Kidney (tissue), 14 donors: ENCODE results near the gene MEI1. TPM values are rescaled to one million over a fixed set of nuclear protein-coding genes. Genes with fewer than 3 reads are reported as not detected.

Experiments
- DNase-seq, 5 donors: peaks; one replicate each; pipeline ENCODE4 v3.0.0-alpha.2; 2013 to 2020
- FAIRE-seq: peaks from 2 replicates; lab custom pipeline; 2012; peaks lifted over from hg19 to GRCh38; lab: Jason Lieb, UNC
- H3K27ac ChIP-seq, 2 donors: one replicate each; pipeline ENCODE4 v1.7.0; 2013; ENCODE audit warnings: low read depth in 2 of 2, low read length in 2 of 2, inconsistent platforms in 1 of 2
- H3K27me3 ChIP-seq: one replicate; pipeline ENCODE4 v1.7.1; 2013; ENCODE audit warnings: low read length, inconsistent platforms; ENCODE audit not compliant: control insufficient read depth, insufficient read depth
- H3K36me3 ChIP-seq, 3 donors: one replicate each; pipeline versions ENCODE4 v1.7.0 to v1.7.1; 2013; ENCODE audit warnings: low read length in 3 of 3, control low read depth in 1 of 3, inconsistent platforms in 1 of 3; ENCODE audit not compliant: insufficient read depth in 3 of 3, control insufficient read depth in 2 of 3
- H3K4me1 ChIP-seq, 3 donors: one replicate each; pipeline versions ENCODE4 v1.7.0 to v1.7.1; 2013; ENCODE audit warnings: low read length in 3 of 3, inconsistent platforms in 1 of 3, low read depth in 1 of 3; ENCODE audit not compliant: control insufficient read depth in 2 of 3, insufficient read depth in 2 of 3
- H3K4me3 ChIP-seq, 3 donors: one replicate each; pipeline versions ENCODE4 v1.7.0 to v1.8.1; 2013; ENCODE audit warnings: low read length in 3 of 3, control low read depth in 1 of 3, inconsistent platforms in 1 of 3
- H3K9ac ChIP-seq, 3 donors: one replicate each; pipeline versions ENCODE4 v1.7.0 to v1.7.1; 2013; ENCODE audit warnings: low read length in 3 of 3, control low read depth in 1 of 3, inconsistent platforms in 1 of 3
- H3K9me3 ChIP-seq, 3 donors: one replicate each; pipeline versions ENCODE4 v1.7.0 to v1.7.1; 2013; ENCODE audit warnings: low read length in 3 of 3, control low read depth in 1 of 3, inconsistent platforms in 1 of 3; ENCODE audit not compliant: control insufficient read depth in 2 of 3, insufficient read depth in 1 of 3
- CTCF ChIP-seq: IDR thresholded peaks from 3 replicates; pipeline ENCODE4 v1.5.1; 2012; ENCODE audit warnings: mild to moderate bottlenecking, moderate library complexity, borderline replicate concordance; ENCODE audit not compliant: insufficient read depth; ENCODE audit errors: extremely low read depth
- intact Hi-C: fragments of 100-400 bp; cut with DNase I; formaldehyde crosslinking; loops from one replicate; pipeline ENCODE4 v1.11.1; 2022
- polyA plus RNA-seq: library from polyadenylated mRNA; stranded (reverse); fragments of 350-450 nt; fragmentation: Illumina TruSeq; extraction: RNeasy Lipid Tissue Mini Kit (QIAGEN cat#74804); gene quantifications from one replicate; pipeline ENCODE4 v1.2.3, GENCODE V29; 2014; ENCODE audit warnings: low read depth, low replicate concordance; ENCODE audit not compliant: insufficient read depth
- total RNA-seq: library from RNA; stranded (reverse); fragmentation: NEBNext Ultra II Directional; extraction: Animal tissue kit (Norgen Biotek cat#: 25700); gene quantifications from one replicate; pipeline ENCODE4 v1.2.1, GENCODE V29; 2021
- donor health status: control.
- donor health status: control.
- donor health status: control.
- donor health status: control.
- donor health status: control.
- donor health status: DM: yes; HTN: yes; CAD: no.
- donor health status: Normal renal cell carcinoma (clear cell type).

Gene MEI1
- total and polyA plus RNA-seq, 2 donors from 2014 or later, result 2.4 to 14.6 TPM

GRCh38 chr22:41816241-41816640, 116.9 kb downstream of the MEI1 start:
- DNase-seq (no peak), FAIRE-seq (no peak)
- Histone ChIP-seq H3K4me1 (no peaks in the 10 kb centered on the region), H3K27ac (no peak overlapping the region), H3K9me3 (no peaks in the 10 kb centered on the region), H3K4me3 (no peak overlapping the region), H3K9ac (no peak overlapping the region), H3K27me3 (no peaks in the 10 kb centered on the region), H3K36me3 (peaks cover 0 to 10% (median 6%) of the 10 kb centered on the region in 3 donors)
- intact Hi-C loops, result no loop called here
- TF ChIP-seq CTCF, result no peak

- Histone ChIP-seq H3K4me3 (no peak overlapping the region), H3K9ac (no peak overlapping the region), H3K27me3 (no peaks in the 10 kb centered on the region), H3K36me3 (peaks cover 0 to 10% (median 6%) of the 10 kb centered on the region in 3 donors), H3K9me3 (no peaks in the 10 kb centered on the region), H3K4me1 (no peaks in the 10 kb centered on the region), H3K27ac (no peak overlapping the region)
- no peak for FAIRE-seq
- no peak for TF ChIP-seq CTCF
- intact Hi-C loops, result no loop called here
- no peak for DNase-seq
These were observed 117.6 kb downstream of the MEI1 start for GRCh38 chr22:41816871-41817270.

- H3K4me1 ChIP-seq, result no peaks in the 10 kb centered on the region
- no peak overlapping the region for H3K4me3 ChIP-seq
- TF ChIP-seq CTCF, result no peak
- H3K27me3 ChIP-seq, result no peaks in the 10 kb centered on the region
- no peak for DNase-seq
- H3K36me3 ChIP-seq, result peaks cover 0 to 10% (median 2%) of the 10 kb centered on the region in 3 donors
- FAIRE-seq, result no peak
- intact Hi-C loops, result no loop called here
- no peak overlapping the region for H3K27ac ChIP-seq
- H3K9me3 ChIP-seq, result no peaks in the 10 kb centered on the region
- no peak overlapping the region for H3K9ac ChIP-seq
These were observed 118.7 kb downstream of the MEI1 start for GRCh38 chr22:41818011-41818410.

GRCh38 chr22:41818596-41818995, 119.3 kb downstream of the MEI1 start:
- no peak for FAIRE-seq
- TF ChIP-seq CTCF, result no peak
- H3K27ac ChIP-seq, result no peak overlapping the region
- intact Hi-C loops, result no loop called here
- H3K4me1 ChIP-seq, result no peaks in the 10 kb centered on the region
- H3K9me3 ChIP-seq, result no peaks in the 10 kb centered on the region
- no peak overlapping the region for H3K4me3 ChIP-seq
- H3K9ac ChIP-seq, result no peak overlapping the region
- peaks cover 0 to 6% (median 2%) of the 10 kb centered on the region in 3 donors for H3K36me3 ChIP-seq
- H3K27me3 ChIP-seq, result no peaks in the 10 kb centered on the region
- DNase-seq, result no peak
